Activated CD4-positive, alpha-beta memory T cell treated with anti-CD3 and anti-CD28 coated beads for 36 hours (primary cell): ENCODE results near the gene AASS. TPM values are rescaled to one million over a fixed set of nuclear protein-coding genes. Genes with fewer than 3 reads are reported as not detected.
"Not testable (repeated sequence)": the region's sequence is repeated elsewhere in the genome, so short reads cannot be mapped to it uniquely, and the experiment has no call there.

Experiments
- CTCF ChIA-PET: fragments of 350-600 bp; sonication (Branson Sonifier 250); formaldehyde crosslinking; loops from one replicate; lab custom pipeline; 2021; ENCODE audit warnings: antibody characterized with exemption, inconsistent platforms; lab: Charles Lee
- POLR2A ChIA-PET: fragments of 350-600 bp; sonication (Branson Sonifier 250); formaldehyde crosslinking; loops from one replicate; lab custom pipeline; 2021; ENCODE audit warnings: antibody characterized with exemption; lab: Charles Lee
- DNase-seq: peaks from one replicate; pipeline ENCODE4 v3.0.0-alpha.2; 2020
- H3K27ac Mint-ChIP-seq: one replicate; pipeline ENCODE4 v1.8.0; 2021; ENCODE audit warnings: mixed read lengths
- H3K27me3 Mint-ChIP-seq: one replicate; pipeline ENCODE4 v1.8.0; 2021; ENCODE audit warnings: mixed read lengths
- H3K36me3 Mint-ChIP-seq: one replicate; pipeline ENCODE4 v1.8.0; 2021; ENCODE audit warnings: mixed read lengths
- H3K4me1 Mint-ChIP-seq: one replicate; pipeline ENCODE4 v1.8.0; 2021; ENCODE audit warnings: low read depth, mixed read lengths
- H3K4me3 Mint-ChIP-seq: one replicate; pipeline ENCODE4 v1.8.0; 2021; ENCODE audit warnings: mild to moderate bottlenecking, mixed read lengths
- H3K9me3 Mint-ChIP-seq: one replicate; pipeline ENCODE4 v1.8.0; 2021; ENCODE audit warnings: mixed read lengths
- intact Hi-C: fragments of 100-400 bp; cut with micrococcal nuclease; formaldehyde crosslinking; loops from one replicate; pipeline ENCODE4 v1.15.1; 2023
- total RNA-seq, 2 experiments: library from RNA; stranded (reverse); gene quantifications; one replicate each; pipeline ENCODE4 v1.2.3, GENCODE V29; 2021

AASS gene
- 1 to 10 TPM; 2.0 to 2.3 TPM for total RNA-seq

- peaks cover 16% of the 10 kb centered on the region for H3K4me1 Mint-ChIP-seq
- peak within 1 kb of the TSS; percentile 86 for H3K4me3 Mint-ChIP-seq
- H3K27ac Mint-ChIP-seq = no peak within 1 kb of the TSS
- CTCF ChIA-PET = no interaction called here
- POLR2A ChIA-PET = no interaction called here
- DNase-seq = peak; percentile 82
- no peaks in the 10 kb centered on the region for H3K9me3 Mint-ChIP-seq
- peaks cover 29% of the 10 kb centered on the region for H3K27me3 Mint-ChIP-seq
- intact Hi-C loops = no loop called here
- H3K36me3 Mint-ChIP-seq = no peaks in the 10 kb centered on the region
These were observed at the start of gene AASS for GRCh38 chr7:122143751-122144711. Gene AASS (minus strand): TSS chr7:122144249. CDS start chr7:122133726, 10,523 bp downstream.

DNA sequence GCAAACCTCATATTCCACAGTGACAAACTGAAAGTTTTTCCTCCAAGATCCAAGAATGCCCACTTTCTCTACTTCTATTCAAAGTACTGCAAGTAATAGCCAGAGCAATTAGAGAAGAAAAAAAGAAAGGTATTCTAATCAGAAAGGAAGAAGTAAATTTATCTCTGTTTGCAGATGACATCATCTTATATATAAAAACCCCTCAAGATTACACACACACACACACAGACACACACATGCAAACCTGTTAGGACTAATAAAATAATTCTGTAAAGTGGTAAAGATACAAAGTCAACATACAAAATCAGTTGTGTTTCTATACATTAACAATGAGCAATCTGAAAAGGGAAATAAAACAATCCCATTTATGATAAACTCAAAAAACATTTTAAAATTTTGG is 44.7 kb upstream of the AASS start:
- H3K27ac Mint-ChIP-seq = no peak overlapping the region
- no peaks in the 10 kb centered on the region for H3K27me3 Mint-ChIP-seq
- intact Hi-C loops = no loop called here
- no peaks in the 10 kb centered on the region for H3K36me3 Mint-ChIP-seq
- ChIA-PET CTCF (no interaction called here), POLR2A (no interaction called here)
- no peak overlapping the region for H3K4me3 Mint-ChIP-seq
- H3K4me1 Mint-ChIP-seq = no peaks in the 10 kb centered on the region
- peaks cover 14% of the 10 kb centered on the region for H3K9me3 Mint-ChIP-seq
- no peak for DNase-seq

GRCh38 chr7:122183106-122183505 is 39.1 kb upstream of the AASS start:
- POLR2A ChIA-PET = no interaction called here
- H3K27ac Mint-ChIP-seq = no peak overlapping the region
- H3K4me3 Mint-ChIP-seq = no peak overlapping the region
- H3K4me1 Mint-ChIP-seq = no peaks in the 10 kb centered on the region
- intact Hi-C loops = no loop called here
- peaks cover 2% of the 10 kb centered on the region for H3K27me3 Mint-ChIP-seq
- CTCF ChIA-PET = no interaction called here
- DNase-seq = no peak
- H3K9me3 Mint-ChIP-seq = no peaks in the 10 kb centered on the region
- no peaks in the 10 kb centered on the region for H3K36me3 Mint-ChIP-seq

- DNase-seq = no peak
- no peak overlapping the region for H3K27ac Mint-ChIP-seq
- intact Hi-C loops = no loop called here
- no peaks in the 10 kb centered on the region for H3K36me3 Mint-ChIP-seq
- ChIA-PET CTCF (no interaction called here), POLR2A (no interaction called here)
- peaks cover 2% of the 10 kb centered on the region for H3K27me3 Mint-ChIP-seq
- no peaks in the 10 kb centered on the region for H3K9me3 Mint-ChIP-seq
- no peaks in the 10 kb centered on the region for H3K4me1 Mint-ChIP-seq
- no peak overlapping the region for H3K4me3 Mint-ChIP-seq
These were observed 38.0 kb upstream of the AASS start for GRCh38 chr7:122182081-122182480.

GRCh38 chr7:122172144-122172543 is 28.1 kb upstream of the AASS start:
- POLR2A ChIA-PET, H3K4me1 Mint-ChIP-seq, H3K4me3 Mint-ChIP-seq, H3K36me3 Mint-ChIP-seq, DNase-seq, H3K9me3 Mint-ChIP-seq, H3K27ac Mint-ChIP-seq, intact Hi-C loops, H3K27me3 Mint-ChIP-seq, CTCF ChIA-PET: not testable (repeated sequence)

GRCh38 chr7:122166740-122167139 is 22.7 kb upstream of the AASS start:
- DNase-seq = no peak
- intact Hi-C loops = no loop called here
- CTCF ChIA-PET = no interaction called here
- no peak overlapping the region for H3K4me3 Mint-ChIP-seq
- POLR2A ChIA-PET = no interaction called here
- no peaks in the 10 kb centered on the region for H3K9me3 Mint-ChIP-seq
- H3K27ac Mint-ChIP-seq = no peak overlapping the region
- no peaks in the 10 kb centered on the region for H3K27me3 Mint-ChIP-seq
- H3K36me3 Mint-ChIP-seq = no peaks in the 10 kb centered on the region
- no peaks in the 10 kb centered on the region for H3K4me1 Mint-ChIP-seq

DNA sequence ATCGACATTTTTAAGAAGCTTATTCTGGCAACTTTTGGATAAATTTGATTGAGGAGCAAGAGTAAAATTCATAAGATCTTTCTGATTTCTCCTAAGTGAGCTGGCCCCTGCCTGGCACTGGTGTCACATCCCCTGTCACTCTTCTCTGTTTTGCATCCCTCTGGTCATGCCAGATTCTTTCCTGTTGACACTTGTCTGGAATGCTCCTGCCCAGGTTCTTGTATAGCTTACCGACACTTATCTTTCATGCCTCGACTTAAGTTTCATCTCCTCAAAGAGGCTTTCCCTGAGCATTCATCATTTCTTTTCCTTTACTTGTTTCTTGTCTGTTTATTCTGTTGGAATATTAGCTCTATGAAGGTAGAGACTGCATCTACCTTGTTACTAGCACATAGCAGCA is 22.2 kb upstream of the AASS start:
- POLR2A ChIA-PET = no interaction called here
- intact Hi-C loops = no loop called here
- Mint-ChIP-seq H3K9me3 (no peaks in the 10 kb centered on the region), H3K4me3 (no peak overlapping the region), H3K4me1 (no peaks in the 10 kb centered on the region), H3K36me3 (no peaks in the 10 kb centered on the region), H3K27me3 (no peaks in the 10 kb centered on the region), H3K27ac (no peak overlapping the region)
- CTCF ChIA-PET = no interaction called here
- no peak for DNase-seq

DNA sequence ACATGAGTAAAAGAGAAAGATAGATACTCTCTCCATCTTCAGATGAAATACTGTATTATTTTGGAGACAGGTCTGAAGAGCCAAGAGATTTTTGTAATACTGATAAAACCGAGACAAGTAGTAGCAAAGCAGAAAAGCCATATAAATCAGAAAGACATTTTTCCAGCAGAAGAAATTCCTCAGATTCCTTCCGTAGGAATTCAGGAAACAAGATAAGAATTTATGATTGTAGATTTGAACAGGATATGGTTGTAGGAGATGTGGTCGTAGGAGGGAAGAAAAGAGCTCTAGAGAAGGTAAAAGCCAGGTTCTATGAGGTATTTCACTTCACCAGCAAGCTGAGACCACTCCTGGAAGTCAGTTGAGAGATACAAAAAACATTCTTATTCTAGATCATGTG is 17.6 kb upstream of the AASS start:
- no peak for DNase-seq
- Mint-ChIP-seq H3K36me3 (no peaks in the 10 kb centered on the region), H3K4me3 (no peak overlapping the region), H3K27me3 (no peaks in the 10 kb centered on the region), H3K27ac (no peak overlapping the region), H3K9me3 (no peaks in the 10 kb centered on the region), H3K4me1 (no peaks in the 10 kb centered on the region)
- CTCF ChIA-PET = no interaction called here
- POLR2A ChIA-PET = no interaction called here
- intact Hi-C loops = no loop called here

- Mint-ChIP-seq H3K27me3 (no peaks in the 10 kb centered on the region), H3K27ac (no peak overlapping the region), H3K4me3 (no peak overlapping the region), H3K36me3 (no peaks in the 10 kb centered on the region), H3K9me3 (peaks cover 2% of the 10 kb centered on the region), H3K4me1 (no peaks in the 10 kb centered on the region)
- intact Hi-C loops = no loop called here
- ChIA-PET POLR2A (no interaction called here), CTCF (no interaction called here)
- DNase-seq = no peak
These were observed 11.5 kb upstream of the AASS start for GRCh38 chr7:122155566-122155965.

DNA sequence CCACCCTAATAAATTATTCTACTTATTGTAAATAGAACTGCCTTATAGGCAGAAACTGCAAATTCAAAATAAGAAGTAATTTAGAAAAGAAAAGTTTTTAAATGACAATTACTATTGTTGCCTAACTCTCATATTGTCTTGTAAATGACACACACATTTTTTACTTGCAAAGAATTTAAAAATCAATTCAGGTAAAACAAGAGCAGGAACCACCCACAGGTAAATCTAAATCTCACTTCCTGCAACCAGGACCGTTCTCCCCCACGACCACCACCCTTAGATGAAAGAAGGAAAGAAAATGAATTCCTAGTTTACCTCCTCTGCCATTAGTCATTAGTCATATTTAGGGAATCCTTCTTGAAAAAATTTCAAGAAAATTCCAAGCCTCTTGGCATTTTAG is 4.8 kb upstream of the AASS start:
- CTCF ChIA-PET = no interaction called here
- Mint-ChIP-seq H3K27ac (no peak overlapping the region), H3K9me3 (no peaks in the 10 kb centered on the region), H3K4me3 (no peak overlapping the region), H3K36me3 (no peaks in the 10 kb centered on the region), H3K27me3 (peaks cover 16% of the 10 kb centered on the region), H3K4me1 (peaks cover 9% of the 10 kb centered on the region)
- intact Hi-C loops = no loop called here
- no peak for DNase-seq
- POLR2A ChIA-PET = no interaction called here

- Mint-ChIP-seq H3K4me1 (peaks cover 15% of the 10 kb centered on the region), H3K36me3 (no peaks in the 10 kb centered on the region), H3K4me3 (no peak overlapping the region), H3K27ac (no peak overlapping the region), H3K9me3 (no peaks in the 10 kb centered on the region), H3K27me3 (peaks cover 22% of the 10 kb centered on the region)
- intact Hi-C loops = no loop called here
- no peak for DNase-seq
- CTCF ChIA-PET = no interaction called here
- POLR2A ChIA-PET = no interaction called here
These were observed 4.0 kb upstream of the AASS start for GRCh38 chr7:122148081-122148480.

GRCh38 chr7:122145937-122146645 is 2.0 kb upstream of the AASS start:
- H3K4me3 Mint-ChIP-seq = no peak overlapping the region
- no peak overlapping the region for H3K27ac Mint-ChIP-seq
- intact Hi-C loops = no loop called here
- ChIA-PET CTCF (no interaction called here), POLR2A (no interaction called here)
- H3K27me3 Mint-ChIP-seq = peaks cover 29% of the 10 kb centered on the region
- H3K4me1 Mint-ChIP-seq = peaks cover 16% of the 10 kb centered on the region
- H3K9me3 Mint-ChIP-seq = no peaks in the 10 kb centered on the region
- DNase-seq = no peak
- H3K36me3 Mint-ChIP-seq = no peaks in the 10 kb centered on the region
